CD4-positive, alpha-beta T cell treated with Interleukin-10 for 1 hour (primary cell): Measurements from ENCODE around the gene GSDME.
"Not testable (repeated sequence)": the region's sequence is repeated elsewhere in the genome, so short reads cannot be mapped to it uniquely, and the experiment has no call there.

Source experiments
- DNase-seq: peaks from one replicate; pipeline ENCODE4 v3.0.0-alpha.2; 2020

GSDME gene

DNA sequence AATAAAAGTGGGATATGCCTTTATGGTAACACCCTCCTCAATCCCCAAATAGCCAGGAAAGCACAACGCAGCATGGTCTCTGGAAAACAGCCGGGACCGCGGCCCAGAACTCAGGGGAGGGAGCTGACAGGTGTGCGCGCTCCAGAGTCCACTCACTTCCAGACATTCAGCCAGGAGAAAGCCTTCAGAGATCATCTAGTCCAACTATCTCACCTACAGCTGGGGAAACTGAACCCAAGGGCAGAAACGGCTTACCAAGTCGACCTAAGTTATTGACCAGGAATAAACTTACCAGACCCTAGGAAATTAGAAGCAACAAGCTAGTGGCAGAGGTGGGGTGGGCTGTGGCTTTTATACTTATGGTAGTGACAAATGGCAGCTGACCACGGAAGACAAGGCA, 16.4 kb downstream of the GSDME start:
- no peak for DNase-seq

DNA sequence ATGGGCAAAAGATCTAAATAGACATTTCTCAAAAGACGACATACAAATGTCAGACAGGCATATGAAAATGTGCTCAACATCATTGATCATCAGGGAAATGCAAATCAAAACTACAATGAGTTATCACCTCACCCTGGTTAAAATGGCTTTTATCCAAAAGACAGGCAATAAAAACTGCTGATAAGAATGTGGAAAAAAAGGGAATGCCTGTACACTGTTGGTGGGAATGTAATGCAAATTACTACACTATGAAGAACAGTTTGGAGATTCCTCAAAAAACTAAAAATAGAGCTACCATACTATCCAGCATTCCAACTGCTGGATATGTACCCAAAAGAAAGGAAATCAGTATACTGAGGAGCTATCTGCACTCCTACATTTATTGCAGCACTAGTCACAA, 18.0 kb downstream of the GSDME start:
- no peak for DNase-seq

DNA sequence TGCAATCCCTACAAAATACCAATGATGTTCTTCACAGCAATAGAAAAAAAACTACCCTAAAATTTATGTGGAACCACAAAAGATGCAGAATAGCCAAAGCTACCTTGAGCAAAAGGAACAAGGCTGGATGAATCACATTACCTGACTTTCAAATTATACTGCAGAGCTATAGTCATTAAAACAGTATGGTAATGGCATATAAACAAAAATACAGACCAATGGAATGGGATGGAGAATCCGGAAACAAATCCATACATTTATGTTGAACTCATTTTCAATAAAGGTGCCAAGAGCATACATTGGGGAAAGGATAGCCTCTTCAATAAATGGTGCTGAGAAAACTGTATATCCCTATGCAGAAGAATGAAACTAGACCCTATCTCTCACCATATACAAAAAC, 18.7 kb downstream of the GSDME start:
- no peak for DNase-seq

DNA sequence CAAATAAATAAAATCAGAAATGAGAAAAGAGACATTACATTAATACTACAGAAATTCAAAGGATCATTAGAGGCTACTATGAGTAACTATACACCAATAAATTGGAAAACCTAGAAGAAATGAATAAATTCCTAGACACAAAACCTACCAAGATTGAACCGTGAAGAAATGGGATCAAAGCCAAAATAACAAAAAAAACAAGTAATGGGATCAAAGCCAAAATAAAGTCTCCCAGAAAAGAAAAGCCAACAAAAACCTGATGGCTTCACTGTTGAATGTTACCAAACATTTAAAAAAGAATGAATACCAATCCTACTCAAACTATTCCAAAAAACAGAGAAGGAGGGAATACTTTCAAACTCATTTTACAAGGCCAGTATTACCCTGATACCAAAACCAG, 20.0 kb downstream of the GSDME start:
- no peak for DNase-seq

DNA sequence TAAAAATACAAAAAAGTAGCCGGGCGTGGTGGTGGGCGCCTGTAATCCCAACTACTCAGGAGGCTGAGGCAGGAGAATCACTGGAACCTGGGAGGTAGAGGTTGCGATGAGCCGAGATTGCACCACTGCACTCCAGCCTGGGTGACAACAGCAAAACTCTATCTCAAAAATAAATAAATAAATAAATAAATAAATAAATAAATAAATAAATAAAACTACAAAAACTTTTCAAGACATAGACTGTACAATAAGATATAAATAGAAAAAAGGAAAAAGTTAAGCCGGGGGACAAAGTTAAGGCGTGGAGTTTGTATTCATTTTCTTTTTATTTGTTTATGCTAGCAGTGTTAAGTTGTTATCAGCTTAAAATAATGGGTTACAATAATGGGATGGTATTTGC, 21.7 kb downstream of the GSDME start:
- DNase-seq: not testable (repeated sequence)

DNA sequence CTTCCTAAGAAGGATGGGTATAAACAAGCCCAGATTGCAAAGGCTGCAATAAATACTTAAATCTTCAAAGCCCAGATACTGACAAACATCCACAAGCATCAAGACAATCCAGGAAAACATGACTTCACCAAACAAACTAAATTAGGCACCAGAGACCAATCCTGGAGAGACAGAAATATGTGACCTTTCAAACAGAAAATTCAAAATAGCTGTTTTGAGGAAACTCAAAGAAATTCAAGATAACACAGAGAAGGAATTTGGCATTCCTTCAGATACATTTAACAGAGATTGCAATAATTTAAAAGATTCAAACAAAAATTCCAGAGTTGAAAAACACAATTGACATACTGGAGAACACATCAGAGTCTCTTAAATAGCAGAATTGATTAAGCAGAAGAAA, 23.0 kb downstream of the GSDME start:
- no peak for DNase-seq

DNA sequence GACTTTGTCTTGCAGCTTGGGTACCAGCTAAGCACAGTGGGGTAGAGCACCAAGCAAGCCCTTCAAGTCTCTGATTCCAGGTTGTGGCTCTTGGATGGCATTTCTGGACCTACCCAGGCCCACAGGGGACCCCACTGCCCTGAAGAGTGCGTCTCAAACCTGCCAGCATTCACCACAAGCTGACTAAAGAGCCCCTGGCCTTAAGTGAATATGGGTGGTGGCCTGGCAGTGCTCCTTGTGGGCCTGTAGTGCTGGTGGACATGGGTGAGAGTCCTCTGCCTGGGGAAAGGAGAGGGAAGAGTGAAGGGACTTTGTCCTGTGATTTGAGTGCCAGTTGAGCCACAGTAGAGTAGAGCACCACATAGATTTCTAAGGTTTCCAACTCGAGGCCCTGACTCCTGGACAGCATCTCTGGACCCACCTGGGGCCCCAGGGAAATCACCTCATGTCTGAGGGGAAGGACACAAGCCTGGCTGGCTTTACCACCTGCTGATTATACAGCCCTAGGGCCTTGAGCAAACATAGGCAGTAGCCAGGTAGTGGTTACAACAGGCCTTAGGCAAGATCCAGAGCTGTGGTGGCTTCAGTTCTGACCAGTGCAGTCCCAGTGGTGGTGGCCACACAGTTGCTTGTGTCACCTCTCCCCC, 23.7 kb downstream of the GSDME start:
- DNase-seq: no peak

DNA sequence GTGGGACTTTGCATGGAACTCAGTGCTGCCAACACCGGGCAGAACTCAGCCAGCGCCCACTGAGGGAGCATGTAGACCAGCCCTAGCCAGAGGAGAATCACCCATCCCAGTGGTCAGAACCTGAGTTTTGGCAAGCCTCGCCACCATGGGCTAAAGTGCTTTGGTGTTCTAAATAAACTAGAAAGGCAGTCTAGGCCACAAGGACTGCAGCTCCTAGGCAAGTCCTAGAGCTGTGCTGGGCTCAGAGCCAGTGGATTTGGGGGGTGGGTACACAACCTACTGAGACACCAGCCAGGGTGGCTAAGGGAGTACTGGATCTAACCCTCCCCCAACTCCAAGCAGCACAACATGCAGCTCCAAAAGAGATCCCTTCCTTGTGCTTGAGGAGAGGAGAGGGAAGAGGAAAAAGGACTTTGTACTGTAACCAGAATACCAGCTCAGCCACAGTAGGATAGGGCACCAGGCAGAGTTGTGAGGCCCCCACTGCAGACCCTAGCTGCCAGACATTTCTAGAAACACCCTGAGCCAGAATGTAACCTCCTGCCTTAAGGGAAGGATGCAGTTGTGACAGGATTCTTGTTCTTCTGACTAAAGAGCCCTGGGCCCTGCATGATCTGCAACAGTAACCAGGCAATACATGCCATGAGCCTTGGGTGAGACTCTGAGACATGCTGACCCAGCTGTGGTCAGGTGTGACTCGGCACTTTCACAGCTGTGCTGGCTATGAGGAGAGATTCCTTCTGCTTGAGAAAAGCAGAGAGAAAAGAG, 24.4 kb downstream of the GSDME start:
- DNase-seq: no peak

DNA sequence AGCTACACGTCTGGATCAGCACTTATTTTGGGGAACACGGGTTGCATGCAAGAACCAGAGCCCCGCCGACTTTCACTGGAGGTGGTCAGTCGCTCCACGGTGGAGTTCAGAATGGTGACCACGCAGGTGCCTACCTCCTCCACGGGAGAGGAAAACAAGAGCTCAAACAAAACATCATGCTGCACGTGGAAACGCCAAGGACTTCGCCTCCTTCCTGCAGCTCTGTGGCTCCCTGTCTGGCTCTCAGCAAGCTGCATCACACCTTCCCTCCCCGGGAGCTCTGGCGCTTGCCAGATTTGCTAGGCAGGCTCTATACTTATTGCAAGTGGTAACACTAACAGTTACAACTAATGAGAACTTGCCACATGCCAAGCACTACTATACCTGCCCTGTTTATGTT, 26.0 kb downstream of the GSDME start:
- DNase-seq: no peak

DNA sequence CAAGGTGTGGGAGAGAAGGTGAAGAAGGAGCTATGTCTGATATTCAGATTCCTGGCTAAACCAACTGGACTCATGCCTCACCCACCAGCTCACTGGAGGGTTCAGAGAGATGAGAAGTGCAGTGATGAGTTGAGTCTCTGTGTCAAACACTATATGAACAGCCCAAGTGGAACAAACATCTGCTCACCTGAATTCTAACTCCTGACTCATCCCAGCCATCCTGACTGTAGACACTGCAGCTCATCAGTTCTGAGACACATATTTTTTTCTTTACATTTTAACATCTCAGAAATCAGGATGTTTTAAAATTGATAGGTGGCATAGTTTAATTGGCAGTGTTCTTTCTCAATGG, 27.3 kb downstream of the GSDME start:
- no peak for DNase-seq

DNA sequence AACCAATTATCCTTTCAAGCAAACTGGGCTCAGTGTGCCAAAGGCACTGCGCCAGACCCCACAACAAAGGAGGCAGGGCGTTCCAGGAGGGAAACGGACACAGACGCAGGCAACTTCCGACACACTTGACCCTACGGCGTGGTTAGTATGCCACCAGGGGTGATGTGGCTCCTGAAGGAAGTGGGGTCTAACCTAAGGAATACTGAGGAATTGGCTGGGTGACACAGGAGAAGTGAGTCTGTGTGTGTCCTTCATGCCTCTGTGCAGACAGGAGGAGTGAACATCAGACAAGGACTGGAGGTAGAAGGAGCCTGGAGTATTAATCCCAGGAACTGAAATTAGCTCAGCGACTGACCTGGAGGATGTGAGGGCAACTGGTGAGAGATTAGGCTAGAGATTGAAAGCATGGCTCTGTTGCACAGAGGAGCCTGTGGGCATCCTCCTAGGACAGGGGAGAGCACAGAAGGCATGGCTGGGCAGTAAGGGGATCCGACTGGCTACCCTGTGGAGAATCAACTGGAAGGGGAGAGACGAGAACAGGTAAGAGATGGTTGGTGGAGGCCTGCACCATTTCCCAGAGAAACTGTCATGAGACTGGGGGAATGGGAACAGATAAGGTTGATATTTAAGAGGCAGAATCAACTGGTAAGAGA, 27.8 kb downstream of the GSDME start:
- DNase-seq: no peak

DNA sequence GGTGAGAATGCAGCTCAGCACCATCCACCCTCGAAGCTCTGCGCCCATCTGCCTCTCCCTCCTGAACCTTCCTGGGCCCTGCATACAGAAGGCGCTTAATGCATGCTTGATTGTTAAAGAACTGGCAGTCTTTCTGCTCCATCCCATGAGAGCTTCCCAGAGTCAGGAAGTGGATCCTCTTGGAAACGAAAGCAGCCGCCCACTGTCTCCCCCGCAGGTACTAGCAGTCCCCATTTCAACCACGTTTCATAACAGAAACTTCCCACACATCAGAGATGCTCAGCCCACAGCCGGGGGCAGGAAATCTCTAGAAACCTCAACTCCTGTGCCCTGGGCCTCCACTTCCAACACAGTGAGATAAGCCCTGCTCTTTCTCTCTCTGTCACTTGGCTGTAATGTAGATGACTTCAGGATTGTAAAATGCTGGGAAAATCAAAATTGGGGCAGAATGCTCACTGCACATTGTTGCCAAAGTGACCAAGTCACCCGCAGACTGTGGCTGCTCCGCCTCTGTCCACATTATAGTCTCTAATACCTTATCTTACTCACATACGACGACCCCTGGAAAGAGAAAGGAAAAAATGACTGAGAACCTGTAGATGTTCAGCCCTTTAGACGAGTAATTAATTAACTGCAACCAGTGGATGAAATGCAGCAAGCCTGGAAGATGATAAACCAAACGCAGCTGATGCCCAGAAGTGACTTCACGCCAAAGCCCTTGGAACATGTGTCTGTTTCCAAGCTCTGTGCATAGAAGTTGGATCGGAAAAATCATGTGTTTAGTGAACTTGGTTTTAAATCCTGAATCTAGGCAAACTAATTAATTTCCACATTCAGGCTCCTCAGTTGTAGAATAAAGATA, 28.5 kb downstream of the GSDME start:
- no peak for DNase-seq

DNA sequence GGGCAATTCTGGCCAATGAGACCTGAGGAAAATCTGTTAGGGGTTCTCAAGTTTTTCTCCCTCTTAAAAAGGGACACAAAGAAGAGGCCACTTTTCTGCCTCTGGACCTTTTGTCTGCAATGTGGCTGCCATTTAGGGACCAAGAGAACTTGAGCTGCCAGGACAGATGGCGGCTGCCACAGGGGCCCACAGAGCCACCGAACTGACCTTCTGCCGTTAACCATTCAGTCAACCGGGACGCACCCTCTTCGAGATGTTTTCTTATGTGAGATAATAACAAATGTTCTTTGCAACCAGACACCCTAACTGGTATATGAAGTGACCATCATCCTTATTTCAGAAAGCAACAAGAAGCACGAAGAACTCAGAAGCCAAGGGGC, 29.2 kb downstream of the GSDME start:
- no peak for DNase-seq

DNA sequence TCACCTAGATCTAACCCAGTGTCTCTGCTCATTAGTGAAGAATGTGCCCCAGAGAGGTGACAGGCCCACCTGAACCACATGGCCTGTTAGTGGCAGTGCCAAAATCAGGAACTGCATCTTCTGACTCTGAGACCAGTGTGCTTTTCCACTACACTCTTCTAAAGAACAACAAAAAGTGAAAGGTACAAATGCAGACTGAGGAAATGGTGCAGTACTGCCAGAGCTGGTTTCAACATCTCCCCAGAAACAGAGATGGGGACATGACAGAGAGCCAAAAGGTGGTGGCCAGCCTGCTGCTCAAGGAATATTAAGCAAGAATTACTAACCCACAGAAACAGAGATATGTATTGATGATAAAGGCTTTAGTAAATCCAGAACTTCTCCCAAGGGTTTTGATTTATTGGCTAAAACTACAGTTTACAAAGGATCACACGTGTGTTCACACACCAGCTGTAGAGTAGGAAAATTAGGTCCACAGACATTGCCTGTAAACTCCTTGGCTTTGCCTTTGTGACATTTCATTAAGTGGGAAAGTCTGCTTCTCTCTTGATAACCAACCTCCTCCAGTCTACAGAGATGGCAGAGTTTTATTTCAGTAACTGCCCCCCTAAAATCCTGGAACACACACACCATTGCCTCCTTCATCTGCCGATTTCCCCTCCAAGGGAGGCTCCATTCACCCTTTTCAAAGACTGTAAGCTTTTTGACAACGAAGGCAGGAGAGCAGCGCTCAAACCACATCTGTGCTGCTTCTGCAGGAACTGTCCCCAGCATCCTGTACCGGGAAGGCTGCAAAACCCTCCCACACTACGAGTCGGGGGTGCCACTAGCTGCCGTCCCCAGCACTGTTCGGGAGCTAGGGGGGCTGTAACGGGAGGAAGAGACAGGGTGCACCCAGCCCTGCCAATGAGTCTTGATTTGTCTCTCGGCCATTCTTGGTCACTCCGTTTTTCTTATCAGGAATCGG, 29.8 kb downstream of the GSDME start:
- DNase-seq: no peak

DNA sequence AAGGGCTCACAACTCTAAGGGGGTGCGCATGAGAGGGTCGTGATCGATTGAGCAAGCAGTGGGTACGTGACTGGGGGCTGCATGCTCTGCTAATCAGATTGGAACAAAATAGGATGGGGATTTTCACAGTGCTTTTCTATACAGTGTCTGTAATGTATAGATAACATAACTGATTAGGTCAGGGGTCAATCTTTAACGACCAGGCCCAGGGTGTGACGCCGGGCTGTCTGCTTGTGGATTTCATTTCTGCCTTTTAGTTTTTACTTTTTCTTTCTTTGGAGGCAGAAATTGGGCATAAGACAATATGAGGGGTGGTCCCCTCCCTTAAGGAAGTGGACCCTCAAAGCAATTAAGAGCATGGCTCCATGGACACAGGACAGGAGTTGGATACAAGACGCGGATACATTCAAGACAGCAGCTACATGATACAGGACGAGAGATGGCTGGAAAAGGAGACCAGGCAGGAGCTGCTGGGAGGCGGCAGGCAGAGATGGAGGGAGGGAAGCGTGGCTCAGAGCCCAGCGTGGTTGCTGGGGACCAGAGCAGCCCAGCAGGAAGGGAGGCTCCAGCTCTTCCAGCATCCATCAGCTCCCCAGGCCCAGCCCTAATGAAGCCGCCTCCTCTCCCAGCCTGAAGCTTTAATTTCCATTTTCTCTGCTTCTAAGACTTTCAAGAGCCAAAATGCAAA, 31.6 kb downstream of the GSDME start:
- DNase-seq: no peak

DNA sequence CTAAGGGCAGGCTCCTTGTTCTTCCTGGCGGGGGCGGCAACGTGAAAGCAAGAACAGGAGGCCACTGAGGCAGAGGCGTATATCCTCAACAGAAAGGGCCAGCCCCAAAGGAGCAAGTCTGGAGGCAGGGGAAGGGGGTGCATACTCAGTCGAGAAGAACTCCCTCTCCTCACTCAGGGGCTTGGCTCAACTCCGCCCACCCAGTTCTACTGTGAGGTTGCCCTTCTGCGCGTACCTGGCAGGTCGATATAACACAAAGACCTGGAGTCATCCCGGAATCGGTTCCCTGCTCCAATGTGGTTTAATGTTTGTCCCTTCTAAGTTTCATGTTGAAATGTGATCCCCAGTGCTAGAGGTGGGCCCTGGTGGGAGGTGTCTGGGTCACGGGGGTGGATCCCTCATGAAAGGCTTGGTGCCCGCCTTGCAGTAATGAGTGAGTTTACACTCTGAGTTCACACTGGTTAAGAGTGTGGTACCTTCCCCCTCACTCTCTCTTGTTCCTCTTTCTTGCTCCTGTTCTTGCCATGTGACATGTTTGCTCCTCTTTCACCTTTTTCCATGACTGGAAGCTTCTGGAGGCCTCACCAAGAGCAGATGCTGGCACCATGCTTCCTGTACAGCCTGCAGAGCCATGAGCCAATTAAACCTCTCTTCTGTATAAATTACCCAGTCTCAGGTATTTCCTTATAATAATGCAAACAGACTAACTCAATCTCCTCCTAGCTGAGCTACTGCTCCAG, 32.6 kb downstream of the GSDME start:
- DNase-seq: no peak

DNA sequence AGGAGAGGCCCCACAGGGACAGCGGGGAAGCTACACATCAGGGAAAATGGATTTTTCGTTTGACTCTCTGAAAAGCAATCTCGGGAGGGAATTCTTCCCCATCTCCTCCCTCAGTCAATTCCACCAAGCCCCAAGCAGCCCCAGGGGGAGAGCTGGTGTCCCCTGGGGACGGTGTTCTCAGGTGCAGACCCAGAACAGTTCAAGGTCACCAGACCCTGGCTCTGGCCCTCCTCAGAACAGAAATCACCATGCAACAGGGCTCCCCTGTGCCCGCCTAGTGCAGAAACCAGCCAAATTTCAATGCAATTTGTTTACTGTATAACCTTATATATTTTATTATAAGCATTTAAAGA, 34.1 kb downstream of the GSDME start:
- no peak for DNase-seq

DNA sequence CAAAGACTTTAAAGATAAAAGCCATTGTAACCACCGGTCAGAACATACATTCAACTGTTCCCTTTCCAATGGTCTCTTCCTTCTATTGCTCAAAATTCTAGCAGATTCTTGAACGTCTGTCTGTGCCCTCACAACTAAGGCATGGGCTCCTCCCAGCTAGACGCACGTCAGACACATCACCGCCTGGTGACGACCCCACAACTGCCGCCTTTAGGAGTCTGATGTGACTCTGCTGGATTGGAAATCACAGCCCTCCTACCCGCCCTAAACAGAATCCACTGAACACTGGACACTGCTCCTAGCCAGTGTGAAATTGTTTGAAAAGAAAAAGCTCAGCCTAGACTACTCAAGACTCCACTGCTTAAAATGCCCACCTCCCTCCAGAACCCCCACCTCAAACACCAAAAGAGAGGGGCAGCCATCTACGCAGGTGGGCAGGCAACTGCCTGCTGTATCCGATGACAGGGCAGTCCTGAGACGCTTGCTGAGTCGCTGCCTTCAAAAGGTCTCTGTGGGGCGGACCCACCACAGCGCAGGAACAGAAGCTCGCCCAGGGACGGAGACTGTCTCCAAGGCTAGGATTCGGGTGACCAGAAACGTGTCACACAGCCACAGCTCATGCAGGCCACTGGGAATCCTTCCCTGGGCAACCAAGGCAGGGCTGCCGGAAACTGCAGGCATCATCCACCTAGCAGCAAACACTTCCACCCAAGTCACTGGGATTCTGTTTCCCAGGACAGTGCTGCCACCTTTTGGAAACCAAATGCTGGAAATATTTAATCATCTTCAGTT, 34.7 kb downstream of the GSDME start:
- DNase-seq: no peak

DNA sequence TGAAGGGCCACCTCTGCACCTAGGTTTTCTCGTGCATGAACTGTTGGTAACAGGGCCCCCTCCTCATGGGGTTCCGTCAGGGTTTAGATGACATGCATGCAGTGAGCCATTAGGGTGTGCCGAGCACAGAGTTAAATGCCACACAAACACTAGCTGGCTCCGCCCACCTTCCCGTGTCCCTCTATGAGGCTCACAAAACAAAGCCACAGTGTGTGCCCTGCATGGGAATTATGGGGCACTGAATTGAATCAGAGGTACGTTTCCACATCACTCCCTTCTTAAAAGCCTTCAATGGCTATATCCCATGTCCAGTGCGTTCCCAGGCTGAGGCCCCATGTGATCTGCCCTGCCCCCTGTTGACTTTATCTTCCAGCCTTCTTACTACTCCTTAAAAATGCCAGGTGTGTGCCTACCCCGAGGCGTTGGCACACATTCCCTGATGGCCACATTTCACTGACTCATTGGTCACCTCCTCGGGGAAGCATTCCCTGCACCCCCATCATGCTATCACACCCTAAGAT, 35.7 kb downstream of the GSDME start:
- no peak for DNase-seq

DNA sequence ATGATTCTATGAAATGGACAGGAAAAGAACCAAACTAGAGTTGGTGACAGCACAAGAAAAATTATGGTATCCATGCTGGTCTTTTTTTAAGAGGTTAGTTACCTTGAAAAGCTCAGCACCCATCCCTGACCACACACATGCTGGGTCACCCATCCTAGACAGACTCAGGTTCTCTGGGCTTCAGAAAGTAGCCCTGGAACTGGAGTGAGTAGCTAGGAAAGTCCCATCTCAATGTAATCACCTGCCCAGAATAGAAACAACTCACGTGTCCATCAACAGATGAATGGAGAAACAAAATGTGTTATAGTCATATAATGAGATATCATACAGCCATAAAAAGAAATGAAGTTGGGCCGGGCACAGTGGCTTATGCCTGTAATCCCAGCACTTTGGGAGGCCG, 37.0 kb downstream of the GSDME start:
- DNase-seq: no peak
